GM19372 (cell line): Measurements from ENCODE around the gene ANKH.
"Not testable (repeated sequence)": the region's sequence is repeated elsewhere in the genome, so short reads cannot be mapped to it uniquely, and the experiment has no call there.

Source experiments
- ATAC-seq: cut with Tn5 transposase; IDR thresholded peaks from one replicate; pipeline ENCODE4 v1.9.1; 2021; ENCODE audit warnings: mild to moderate bottlenecking, low read depth, moderate library complexity; ENCODE audit not compliant: unreplicated experiment

Gene ANKH

GRCh38 chr5:14871214-14872069, at the start of gene ANKH:
ANKH (minus strand) TSS chr5:14871778; CDS start chr5:14871447, 331 bp downstream.
- peak; percentile 85 for ATAC-seq

- ATAC-seq = no peak
Observed at GRCh38 chr5:14920121-14920520, 48.5 kb upstream of the ANKH start.

- ATAC-seq = not testable (repeated sequence)
Observed at GRCh38 chr5:14919106-14919505, 47.5 kb upstream of the ANKH start.

GRCh38 chr5:14917719-14918118, 46.1 kb upstream of the ANKH start:
- no peak for ATAC-seq

- no peak for ATAC-seq
Observed at GRCh38 chr5:14915291-14915952, 43.8 kb upstream of the ANKH start.

GRCh38 chr5:14914623-14915260, 43.2 kb upstream of the ANKH start:
- ATAC-seq = no peak

GRCh38 chr5:14914193-14914592, 42.6 kb upstream of the ANKH start:
- ATAC-seq = no peak

- ATAC-seq = no peak
Observed at GRCh38 chr5:14913096-14913495, 41.5 kb upstream of the ANKH start.

- no peak for ATAC-seq
Observed at GRCh38 chr5:14912206-14912605, 40.6 kb upstream of the ANKH start.

- ATAC-seq = no peak
Observed at GRCh38 chr5:14909369-14909768, 37.8 kb upstream of the ANKH start.

- ATAC-seq = no peak
Observed at GRCh38 chr5:14908172-14908571, 36.6 kb upstream of the ANKH start.

- no peak for ATAC-seq
Observed at GRCh38 chr5:14906628-14907027, 35.0 kb upstream of the ANKH start.

GRCh38 chr5:14902826-14903560, 31.4 kb upstream of the ANKH start:
- ATAC-seq = no peak

GRCh38 chr5:14901462-14902051, 30.0 kb upstream of the ANKH start:
- ATAC-seq = no peak

GRCh38 chr5:14900693-14901461, 29.3 kb upstream of the ANKH start:
- no peak for ATAC-seq

- ATAC-seq = no peak
Observed at GRCh38 chr5:14896131-14896530, 24.6 kb upstream of the ANKH start.

- no peak for ATAC-seq
Observed at GRCh38 chr5:14895301-14895700, 23.7 kb upstream of the ANKH start.

GRCh38 chr5:14894748-14895147, 23.2 kb upstream of the ANKH start:
- no peak for ATAC-seq

GRCh38 chr5:14893381-14893780, 21.8 kb upstream of the ANKH start:
- ATAC-seq = no peak

- ATAC-seq = no peak
Observed at GRCh38 chr5:14890846-14891245, 19.3 kb upstream of the ANKH start.
